Body of pancreas (tissue), 4 donors: ENCODE data around the gene COL4A4.

Source experiments
- POLR2A ChIP-seq, 3 donors: fragments of 450-650 bp; IDR thresholded peaks; one replicate each; pipeline ENCODE4 v1.6.1; 2016; ENCODE audit warnings: antibody characterized with exemption in 3 of 3, mild to moderate bottlenecking in 2 of 3
- TF ChIP-seq, protein P1 (sequence below), 7 experiments: fragments of 450-650 bp in 4 of 7; fragments of 200-600 bp in 3 of 7; sonication (generic) in 3 of 7; IDR thresholded peaks; one replicate each; pipeline ENCODE4 v1.5.1; 2016 to 2019; ENCODE audit warnings: antibody characterized with exemption in 7 of 7

DNA sequence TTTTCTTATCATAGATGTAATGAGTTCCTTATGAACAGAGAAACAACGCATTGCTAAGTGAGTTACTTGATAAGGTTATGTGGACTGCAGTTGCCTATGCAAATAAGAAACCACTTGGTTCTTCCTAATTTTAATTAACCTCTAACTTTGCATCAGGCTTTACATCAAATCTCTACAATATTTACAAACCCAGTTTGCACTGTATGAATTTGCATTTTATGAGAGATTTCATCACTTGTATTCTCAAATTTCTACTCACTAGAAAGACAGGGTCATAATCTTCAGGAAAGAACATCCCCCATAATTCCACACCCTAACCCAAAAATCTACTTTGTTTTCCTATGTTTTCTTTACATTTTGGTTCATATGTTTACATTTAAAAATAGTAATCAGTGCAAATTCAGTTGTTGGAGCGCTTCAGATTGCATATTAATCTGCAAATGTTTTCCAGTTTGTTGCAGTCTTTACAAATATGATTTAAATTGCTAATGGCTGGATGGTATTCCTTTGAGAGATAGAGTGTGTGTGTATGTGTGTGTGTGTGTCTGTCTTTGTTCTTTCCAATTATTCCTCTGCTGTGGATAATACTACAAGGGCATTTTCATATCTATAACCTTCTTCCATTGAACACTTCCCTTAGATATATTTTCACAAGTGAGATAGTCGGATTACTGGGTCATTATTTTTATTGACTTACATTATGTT lies 106.1 kb downstream of the COL4A4 start:
- TF ChIP-seq POLR2A (IDR thresholded peaks at IDR 0.05): no peak
- TF ChIP-seq, protein P1, sequence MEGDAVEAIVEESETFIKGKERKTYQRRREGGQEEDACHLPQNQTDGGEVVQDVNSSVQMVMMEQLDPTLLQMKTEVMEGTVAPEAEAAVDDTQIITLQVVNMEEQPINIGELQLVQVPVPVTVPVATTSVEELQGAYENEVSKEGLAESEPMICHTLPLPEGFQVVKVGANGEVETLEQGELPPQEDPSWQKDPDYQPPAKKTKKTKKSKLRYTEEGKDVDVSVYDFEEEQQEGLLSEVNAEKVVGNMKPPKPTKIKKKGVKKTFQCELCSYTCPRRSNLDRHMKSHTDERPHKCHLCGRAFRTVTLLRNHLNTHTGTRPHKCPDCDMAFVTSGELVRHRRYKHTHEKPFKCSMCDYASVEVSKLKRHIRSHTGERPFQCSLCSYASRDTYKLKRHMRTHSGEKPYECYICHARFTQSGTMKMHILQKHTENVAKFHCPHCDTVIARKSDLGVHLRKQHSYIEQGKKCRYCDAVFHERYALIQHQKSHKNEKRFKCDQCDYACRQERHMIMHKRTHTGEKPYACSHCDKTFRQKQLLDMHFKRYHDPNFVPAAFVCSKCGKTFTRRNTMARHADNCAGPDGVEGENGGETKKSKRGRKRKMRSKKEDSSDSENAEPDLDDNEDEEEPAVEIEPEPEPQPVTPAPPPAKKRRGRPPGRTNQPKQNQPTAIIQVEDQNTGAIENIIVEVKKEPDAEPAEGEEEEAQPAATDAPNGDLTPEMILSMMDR (IDR thresholded peaks at IDR 0.05): no peak
